Esophagus muscularis mucosa (tissue), 4 donors: ENCODE results near the gene TAS2R19. TPM values are rescaled to one million over a fixed set of nuclear protein-coding genes. Genes with fewer than 3 reads are reported as not detected.

Experiments
- DNase-seq: peaks from one replicate; pipeline ENCODE4 v3.0.0-alpha.2; 2017; ENCODE audit errors: extremely low spot score
- H3K27ac ChIP-seq, 4 donors: fragments of 200-600 bp; sonication (generic); replicated peaks in 1 of 4; 1 replicate in 3 of 4; 2 replicates in 1 of 4; pipeline ENCODE4 v1.5.1; 2016 to 2019; ENCODE audit warnings: mild to moderate bottlenecking in 1 of 4
- H3K27me3 ChIP-seq, 4 donors: fragments of 200-600 bp; sonication (generic); one replicate each; pipeline versions ENCODE4 v1.5.1 to v1.6.0; 2016 to 2019
- H3K36me3 ChIP-seq, 4 donors: fragments of 200-600 bp; sonication (generic); one replicate each; pipeline ENCODE4 v1.5.1; 2016 to 2019
- H3K4me1 ChIP-seq, 4 donors: fragments of 200-600 bp; sonication (generic); one replicate each; pipeline ENCODE4 v1.5.1; 2016 to 2019
- H3K4me3 ChIP-seq, 4 donors: fragments of 200-600 bp; sonication (generic); 1 replicate in 2 of 4; 2 replicates in 2 of 4; pipeline ENCODE4 v1.5.1; 2016 to 2019; ENCODE audit warnings: mild to moderate bottlenecking in 4 of 4, moderate library complexity in 1 of 4
- H3K9me3 ChIP-seq, 4 donors: fragments of 200-600 bp; sonication (generic); 1 replicate in 3 of 4; 2 replicates in 1 of 4; pipeline ENCODE4 v1.5.1; 2016 to 2019
- CTCF ChIP-seq, 3 experiments: fragments of 200-600 bp in 2 of 3; fragments of 450-650 bp in 1 of 3; sonication (generic) in 2 of 3; IDR thresholded peaks; one replicate each; pipeline ENCODE4 v1.5.1; 2017 to 2019; ENCODE audit warnings: antibody characterized with exemption in 3 of 3, mild to moderate bottlenecking in 2 of 3, moderate library complexity in 1 of 3
- EP300 ChIP-seq: sonication (generic); formaldehyde crosslinking; IDR thresholded peaks from one replicate; pipeline ENCODE4 v1.6.1; 2017; ENCODE audit warnings: antibody characterized with exemption
- POLR2A ChIP-seq: fragments of 450-650 bp; IDR thresholded peaks from one replicate; pipeline ENCODE4 v1.6.1; 2017; ENCODE audit warnings: antibody characterized with exemption, moderate library complexity, mild to moderate bottlenecking, low read depth
- POLR2AphosphoS5 ChIP-seq, 2 donors: sonication (generic); formaldehyde crosslinking; IDR thresholded peaks; one replicate each; pipeline ENCODE4 v1.6.1; 2017; ENCODE audit warnings: antibody characterized with exemption in 2 of 2
- WGBS: methylation state at CpG from one replicate; pipeline ENCODE4 v1.1.5; 2018; 5-methylcytosine and 5-hydroxymethylcytosine counted together
- intact Hi-C: fragments of 100-400 bp; cut with DNase I; formaldehyde crosslinking; loops from one replicate; pipeline ENCODE4 v1.15.1; 2023
- total RNA-seq, 4 donors: library from RNA; depleted of rRNA; stranded (reverse); fragments of >200 nt; gene quantifications; one replicate each; pipeline versions ENCODE4 v1.1.0 to v1.2.1, GENCODE V29; 2016

Gene TAS2R19
- total RNA-seq, 4 donors from 2014 or later = 1.4 to 8.3 (median 2.6) TPM

GRCh38 chr12:11016937-11017336, 5.5 kb downstream of the TAS2R19 start:
- DNase-seq = no peak
- TF ChIP-seq EP300 (no peak), POLR2A (no peak), CTCF (IDR thresholded peaks at IDR 0.05) (no peak), POLR2AphosphoS5 (IDR thresholded peaks at IDR 0.05) (no peak)
- no peak overlapping the region for H3K27ac ChIP-seq
- no peaks in the 10 kb centered on the region for H3K9me3 ChIP-seq
- no peaks in the 10 kb centered on the region for H3K27me3 ChIP-seq
- no peaks in the 10 kb centered on the region for H3K4me1 ChIP-seq
- 96% methylated on average over 1 of the region's 1 CpG for WGBS
- intact Hi-C loops = loop anchor here (5.0 kb wide), 1 partner anchor 55 kb away; no protein-coding TSS in a partner anchor
- no peaks in the 10 kb centered on the region for H3K36me3 ChIP-seq
- no peak overlapping the region for H3K4me3 ChIP-seq

DNA sequence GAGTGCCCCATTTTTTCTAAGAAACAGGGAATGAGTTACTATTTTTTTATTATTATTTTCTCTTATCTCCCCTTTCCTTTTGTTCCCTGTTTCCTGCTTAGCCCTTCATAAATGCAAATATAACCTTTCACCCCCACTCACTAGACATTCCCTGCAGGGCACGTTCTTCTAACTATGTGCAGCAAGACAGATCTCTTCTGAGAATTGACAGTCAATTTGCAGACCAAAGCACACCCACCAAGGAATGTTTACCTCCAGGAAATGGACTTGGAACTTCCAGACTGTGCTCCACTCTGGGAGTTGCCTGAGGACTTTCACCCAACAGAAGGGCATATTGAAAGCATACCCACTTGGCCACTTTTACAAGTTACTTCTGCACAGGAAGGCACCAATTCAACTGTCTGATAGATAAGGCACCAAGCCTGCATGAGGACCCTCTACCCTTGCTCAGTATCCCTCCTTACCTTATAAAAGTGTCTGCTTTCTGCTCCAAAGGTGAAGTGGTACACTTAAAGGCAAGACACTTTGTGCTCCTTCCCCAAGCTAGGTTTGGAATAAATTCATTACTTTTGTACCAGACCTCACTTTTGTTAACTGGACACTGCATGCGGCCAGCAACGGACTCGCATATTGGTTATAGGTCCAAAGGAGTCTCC, 6.5 kb downstream of the TAS2R19 start:
- Histone ChIP-seq H3K9me3 (no peaks in the 10 kb centered on the region), H3K36me3 (no peaks in the 10 kb centered on the region), H3K27me3 (no peaks in the 10 kb centered on the region), H3K27ac (no peak overlapping the region), H3K4me1 (no peaks in the 10 kb centered on the region), H3K4me3 (no peak overlapping the region)
- 82% methylated on average over 4 of the region's 4 CpGs for WGBS
- intact Hi-C loops = loop anchor here (5.0 kb wide), 1 partner anchor 56 kb away; no protein-coding TSS in a partner anchor
- DNase-seq = no peak
- TF ChIP-seq POLR2A (no peak), EP300 (no peak), CTCF (IDR thresholded peaks at IDR 0.05) (no peak), POLR2AphosphoS5 (IDR thresholded peaks at IDR 0.05) (no peak)

DNA sequence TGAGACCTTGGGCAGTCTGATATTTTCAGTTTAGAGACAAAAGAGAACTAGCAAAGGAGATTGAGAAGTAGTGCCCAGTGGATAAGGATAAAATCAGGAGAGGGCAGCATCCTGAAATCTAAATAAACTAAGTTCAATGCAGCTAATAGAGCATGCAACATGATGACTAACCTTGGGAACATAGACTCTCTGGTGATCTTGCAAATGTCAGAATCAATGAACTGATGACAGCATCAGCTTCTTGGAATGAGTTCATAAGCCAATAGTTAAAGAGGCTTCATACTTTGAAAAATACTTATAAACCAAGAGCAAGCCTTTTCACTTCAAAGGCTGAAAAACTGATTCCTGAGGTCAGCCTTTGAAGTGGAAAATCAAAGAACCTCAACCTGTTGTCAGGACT, 8.2 kb downstream of the TAS2R19 start:
- Histone ChIP-seq H3K36me3 (no peaks in the 10 kb centered on the region), H3K27ac (no peak overlapping the region), H3K4me1 (no peaks in the 10 kb centered on the region), H3K4me3 (no peak overlapping the region), H3K27me3 (no peaks in the 10 kb centered on the region), H3K9me3 (no peaks in the 10 kb centered on the region)
- DNase-seq = no peak
- TF ChIP-seq EP300 (no peak), POLR2AphosphoS5 (IDR thresholded peaks at IDR 0.05) (no peak), POLR2A (no peak), CTCF (IDR thresholded peaks at IDR 0.05) (no peak)
- intact Hi-C loops = no loop called here

GRCh38 chr12:11007608-11008007, 14.8 kb downstream of the TAS2R19 start:
- no peaks in the 10 kb centered on the region for H3K9me3 ChIP-seq
- DNase-seq = no peak
- H3K36me3 ChIP-seq = no peaks in the 10 kb centered on the region
- no peak overlapping the region for H3K4me3 ChIP-seq
- H3K27ac ChIP-seq = no peak overlapping the region
- WGBS = 100% methylated on average over 1 of the region's 1 CpG
- TF ChIP-seq EP300 (no peak), POLR2AphosphoS5 (IDR thresholded peaks at IDR 0.05) (no peak), POLR2A (no peak), CTCF (IDR thresholded peaks at IDR 0.05) (no peak)
- intact Hi-C loops = no loop called here
- H3K27me3 ChIP-seq = no peaks in the 10 kb centered on the region
- H3K4me1 ChIP-seq = no peaks in the 10 kb centered on the region

DNA sequence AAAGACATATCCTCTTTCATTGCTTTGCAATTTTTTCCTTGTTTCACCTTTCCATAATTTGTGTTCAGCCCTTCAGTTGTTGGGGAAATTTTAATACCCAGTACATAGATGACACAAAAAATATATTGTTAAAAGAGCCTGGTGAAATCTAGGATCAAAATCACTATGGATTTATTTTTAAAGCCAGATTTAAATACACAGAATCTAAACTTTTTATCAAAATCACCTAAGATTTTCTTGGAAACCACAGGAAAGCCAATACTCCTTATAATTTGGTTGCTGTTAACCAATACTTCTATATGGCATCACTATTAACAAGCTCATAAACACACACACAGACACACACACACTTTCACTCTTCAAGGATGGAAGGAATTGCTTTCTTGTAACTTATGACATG, 24.2 kb downstream of the TAS2R19 start, which contains the start of gene TAS2R20:
Gene TAS2R20, minus strand, starts transcription at position 101 of the 400 bp plus-strand sequence. CDS start 429 bp downstream, outside the sequence.
- H3K27me3 ChIP-seq = no peaks in the 10 kb centered on the region
- TF ChIP-seq CTCF (IDR thresholded peaks at IDR 0.05) = no peak
- no peak for TF ChIP-seq POLR2A
- TF ChIP-seq EP300 = no peak
- TF ChIP-seq POLR2AphosphoS5 (IDR thresholded peaks at IDR 0.05) = no peak
- no peak within 1 kb of the TSS for H3K4me3 ChIP-seq
- H3K9me3 ChIP-seq = no peaks in the 10 kb centered on the region
- H3K4me1 ChIP-seq = no peaks in the 10 kb centered on the region
- peaks cover 0 to 5% (median 0%) of the 10 kb centered on the region in 4 donors for H3K36me3 ChIP-seq
- no peak for DNase-seq
- H3K27ac ChIP-seq = no peak within 1 kb of the TSS
- intact Hi-C loops = no loop called here
